AML-193 (cell line): Measurements from ENCODE around the gene DHFR.
A peak's percentile ranks its signal among the peaks of the same experiment; 100 is the strongest.

Experiments used
- DNase-seq, 2 experiments: peaks; one replicate each; lab custom pipeline; 2025; lab: John Stamatoyannopoulos, UW

DHFR gene

DNA sequence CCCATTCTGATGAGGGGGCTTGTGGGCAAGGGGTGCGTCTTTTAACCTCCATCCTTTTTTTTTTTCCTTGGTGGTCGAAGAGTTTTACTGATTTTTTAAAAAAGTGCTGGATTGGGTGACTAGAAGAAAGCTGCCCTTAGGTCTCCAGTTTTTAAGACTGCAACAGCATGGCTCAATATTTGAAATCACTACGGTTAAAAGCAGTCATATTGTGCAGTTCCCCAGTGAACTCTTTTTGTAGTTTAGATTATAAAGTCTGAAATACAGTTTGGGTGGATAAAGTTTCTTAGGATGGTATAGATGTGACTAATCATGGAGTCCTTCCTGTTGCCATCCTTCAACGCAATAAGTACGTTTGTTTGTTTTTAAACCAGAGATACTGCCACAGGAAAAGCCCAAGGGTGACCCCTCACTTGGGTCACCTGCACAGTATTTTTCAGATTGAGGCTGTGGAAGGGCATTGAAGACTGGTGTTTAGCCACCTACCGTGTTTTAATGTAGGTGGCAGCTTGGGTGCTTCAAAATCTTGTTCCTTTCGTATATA is 520 bp upstream of the DHFR start:
- no peak for DNase-seq

DNA sequence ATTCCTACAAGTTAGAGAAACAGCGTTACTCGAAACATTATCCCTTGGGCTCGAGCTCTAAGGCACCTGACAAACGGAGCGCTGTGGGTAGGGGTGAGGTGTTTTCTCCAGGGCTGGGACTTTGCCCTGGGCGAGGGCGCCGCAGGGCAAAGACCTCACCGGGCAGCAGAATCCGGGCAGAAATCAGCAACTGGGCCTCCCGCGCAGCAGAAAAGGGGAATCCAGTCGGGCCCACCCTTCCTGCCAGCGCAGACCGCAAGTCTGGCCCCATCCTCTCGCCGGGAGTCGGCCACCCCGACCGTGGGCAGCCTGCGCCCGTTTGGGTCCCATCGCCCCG is 761 bp downstream of the DHFR start:
- peak; percentile 20 to 30 for DNase-seq

DNA sequence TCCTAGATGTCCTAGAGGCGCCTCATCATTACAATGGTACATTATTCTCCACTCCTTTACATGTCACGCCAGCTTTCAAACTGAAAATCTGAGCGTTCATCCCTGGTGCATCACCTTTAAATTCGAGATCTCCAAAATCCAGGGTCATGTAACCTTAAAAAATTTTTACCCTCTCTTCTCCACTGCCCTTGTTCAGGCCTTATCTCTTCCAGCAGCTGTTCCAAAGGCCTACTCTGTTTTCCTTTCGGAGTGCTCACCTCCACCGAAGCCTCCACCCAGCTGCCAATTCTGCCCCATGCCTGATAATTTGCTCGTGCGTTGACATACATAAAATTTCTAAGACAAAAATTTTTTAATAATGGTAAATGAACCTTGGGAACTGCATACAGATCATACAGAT is 1.3 kb downstream of the DHFR start:
- no peak for DNase-seq

DNA sequence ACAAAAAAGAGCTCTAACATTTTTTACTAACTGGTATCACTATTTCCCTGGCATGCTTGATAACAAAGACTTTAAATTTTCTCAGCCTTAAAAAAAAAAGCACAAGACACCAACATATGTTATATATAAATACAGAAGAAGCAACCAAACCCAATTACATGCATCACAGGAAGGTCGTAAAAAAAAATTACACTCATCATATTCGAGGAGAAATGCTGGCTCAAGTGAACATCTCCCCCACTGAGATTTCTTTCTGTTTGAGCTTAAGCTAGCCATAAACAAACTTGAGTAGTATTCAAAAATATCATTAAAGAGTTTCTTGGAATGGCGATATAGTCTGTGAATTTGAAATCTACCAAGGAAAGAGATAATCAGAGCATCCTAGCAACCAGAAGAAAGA is 7.9 kb downstream of the DHFR start:
- no peak for DNase-seq

DNA sequence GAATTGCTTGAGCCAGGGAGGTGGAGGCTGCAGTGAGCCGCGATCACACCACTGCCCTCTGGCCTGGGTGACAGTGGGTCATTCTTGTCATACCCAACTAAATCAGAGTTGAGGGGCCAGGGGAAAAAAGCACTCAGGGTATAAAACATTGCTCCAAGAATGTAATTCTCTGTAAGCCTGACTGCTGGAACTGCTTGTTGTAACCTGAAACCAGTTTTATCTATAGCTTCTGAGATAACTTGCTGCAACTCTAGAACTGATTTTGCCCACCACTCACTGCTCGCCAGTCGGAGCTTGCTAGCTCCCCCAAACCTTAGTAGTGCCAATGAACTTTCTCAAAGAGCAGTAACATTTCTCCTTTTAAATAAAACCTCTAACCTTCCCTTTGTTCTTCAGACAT is 9.9 kb downstream of the DHFR start:
- no peak for DNase-seq

DNA sequence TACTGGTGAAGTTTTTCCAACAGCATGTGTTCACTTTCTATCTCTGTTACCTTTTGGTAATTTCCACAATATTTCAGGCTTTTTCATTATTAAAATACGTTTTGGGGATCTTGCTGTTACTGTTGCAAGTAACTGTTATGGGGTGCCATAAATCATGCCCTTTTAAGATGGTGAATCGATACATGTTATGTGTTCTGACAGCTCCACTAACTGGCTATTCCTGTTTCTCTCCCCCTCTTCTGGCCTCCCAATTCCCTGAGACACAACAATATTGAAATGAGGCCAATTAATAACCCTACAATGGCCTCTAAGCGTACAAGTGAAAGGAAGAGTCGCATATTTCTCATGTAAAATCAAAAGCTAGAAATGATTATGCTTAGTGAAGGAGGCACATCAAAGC is 13.4 kb downstream of the DHFR start:
- DNase-seq = no peak

DNA sequence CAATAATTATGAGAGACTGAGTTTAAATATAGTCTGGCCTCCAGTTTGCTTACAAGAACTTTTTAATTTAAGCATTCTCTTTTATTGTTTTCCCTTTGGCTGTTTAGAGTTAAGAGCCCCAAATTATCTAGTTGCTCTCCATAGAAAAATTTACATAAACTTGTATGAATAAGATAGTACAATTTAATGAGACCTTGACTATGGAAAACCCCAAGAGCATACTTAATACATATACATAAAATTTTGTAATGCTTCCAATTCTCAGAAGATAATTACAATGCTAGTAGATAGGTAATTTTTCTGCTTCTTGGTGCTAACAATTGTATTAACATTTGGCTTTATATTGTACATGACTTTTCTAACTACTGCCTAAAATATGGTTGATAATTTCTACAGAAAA is 20.6 kb downstream of the DHFR start:
- DNase-seq = no peak

DNA sequence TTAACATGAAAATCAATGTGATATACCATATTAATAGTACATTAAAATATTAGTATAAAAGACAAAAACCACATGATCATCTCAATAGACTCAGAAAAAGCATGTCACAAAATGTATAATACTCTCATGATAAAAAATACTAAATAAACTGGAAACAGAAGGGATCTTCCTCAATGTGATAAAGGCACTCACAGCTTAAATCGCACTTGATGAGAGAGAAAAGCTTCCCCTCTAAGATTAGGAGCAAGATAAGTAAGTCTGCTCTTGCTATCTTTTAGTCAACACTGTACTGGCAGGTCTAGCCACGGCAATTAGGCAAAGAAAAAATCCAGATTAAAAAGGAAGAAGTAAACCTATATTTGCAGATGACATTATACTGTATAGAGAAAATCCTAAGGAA is 22.1 kb downstream of the DHFR start:
- no peak for DNase-seq

DNA sequence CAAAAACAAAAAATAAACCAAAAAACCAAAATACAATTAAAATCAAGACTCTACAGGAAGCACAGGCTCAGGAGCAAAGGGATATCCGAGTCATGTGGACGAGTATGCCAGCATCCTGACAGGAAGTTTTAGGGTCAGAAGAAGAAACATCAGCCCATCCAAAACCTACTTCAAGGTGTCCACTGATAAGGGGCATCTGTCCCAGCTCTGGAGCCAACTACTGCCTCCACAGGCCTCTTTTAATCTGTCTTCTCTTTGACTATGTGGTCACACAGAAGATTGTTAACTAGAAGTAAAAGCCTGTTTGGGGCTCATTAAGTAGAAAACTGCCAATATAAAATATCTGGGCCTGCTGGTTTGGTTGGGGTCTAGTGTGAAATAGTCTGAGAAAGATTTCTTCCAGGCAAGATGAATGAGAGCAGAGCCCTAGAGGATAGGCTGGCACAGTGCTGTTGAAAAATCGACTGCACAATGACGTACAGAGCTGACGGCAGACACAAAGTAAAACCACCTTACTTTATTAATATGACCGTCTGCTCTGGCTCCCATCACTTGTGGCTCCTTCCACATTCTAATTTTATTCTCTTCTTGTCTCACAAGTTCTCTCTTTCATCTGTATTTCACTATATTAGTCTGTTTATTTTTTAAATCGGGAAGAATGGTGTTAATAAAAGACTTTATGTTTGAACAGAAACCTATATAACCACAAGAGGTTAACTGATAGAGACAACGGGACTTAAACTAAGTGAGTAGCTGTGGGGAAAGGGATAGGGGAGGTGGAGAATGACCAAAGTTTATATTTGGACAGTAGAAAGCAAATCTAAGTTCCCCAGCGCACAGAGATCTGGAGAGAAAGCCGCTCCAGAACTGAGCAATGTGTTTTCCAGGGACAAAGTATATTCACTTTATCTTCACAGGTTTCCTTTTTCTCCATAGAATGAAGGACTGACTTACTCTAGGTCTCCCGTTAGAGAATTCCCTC is 23.2 kb downstream of the DHFR start:
- no peak for DNase-seq

DNA sequence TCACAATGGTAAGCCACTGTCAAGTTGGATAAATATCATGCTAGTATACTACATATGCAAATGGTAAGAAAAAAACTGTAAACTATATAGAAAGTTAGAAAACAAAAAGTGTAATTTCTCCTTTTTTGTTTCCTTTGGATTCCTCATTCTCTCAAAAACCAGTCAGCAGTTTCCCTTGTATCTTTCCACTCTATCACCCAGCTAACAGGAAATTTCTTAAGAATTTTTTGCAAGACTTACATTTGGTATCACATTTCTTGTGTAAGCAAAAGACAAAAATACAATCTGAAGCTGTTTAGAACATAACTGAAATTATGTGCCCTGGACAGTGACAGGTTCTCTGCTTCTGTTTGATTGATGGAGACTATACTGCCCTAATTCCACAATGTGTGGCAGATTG is 25.5 kb downstream of the DHFR start:
- peak; percentile 37 to 63 for DNase-seq

DNA sequence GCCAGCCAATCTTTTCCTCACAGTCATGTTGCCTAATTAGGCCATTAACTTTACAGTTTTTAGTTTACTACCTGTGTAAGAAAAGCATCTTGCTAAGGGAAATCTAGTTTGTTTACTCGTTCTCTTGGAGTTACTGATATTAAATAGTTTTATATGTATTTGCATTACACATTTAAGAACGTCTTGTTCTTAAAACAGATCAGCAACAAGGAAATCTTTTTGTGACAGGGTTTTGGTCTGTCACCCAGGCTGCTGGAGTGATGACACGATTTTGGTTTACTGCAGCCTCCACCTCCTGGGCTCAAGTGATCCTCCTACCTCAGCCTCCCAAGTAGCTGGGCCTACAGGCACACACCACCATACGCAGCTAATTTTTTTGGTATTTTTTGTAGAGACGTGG is 29.6 kb downstream of the DHFR start:
- no peak for DNase-seq

DNA sequence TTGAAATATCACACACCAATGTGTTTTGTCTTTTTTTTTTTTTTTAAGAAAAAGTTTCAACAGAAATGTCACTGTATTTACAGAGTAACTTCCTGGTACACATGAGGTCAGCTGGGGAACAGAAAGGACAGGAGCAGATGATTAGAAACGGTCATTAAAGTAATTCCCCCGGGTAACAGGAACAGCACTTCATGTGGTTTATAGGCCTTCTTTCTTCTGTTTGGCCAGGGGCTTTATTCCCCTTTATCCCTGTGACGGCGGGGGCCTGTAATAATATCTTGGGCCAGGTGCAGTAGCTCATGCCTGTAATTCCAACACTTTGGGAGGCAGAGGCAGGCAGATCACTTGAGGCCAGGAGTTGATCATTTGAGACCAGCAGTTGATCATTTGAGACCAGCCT is 30.8 kb downstream of the DHFR start:
- no peak for DNase-seq

DNA sequence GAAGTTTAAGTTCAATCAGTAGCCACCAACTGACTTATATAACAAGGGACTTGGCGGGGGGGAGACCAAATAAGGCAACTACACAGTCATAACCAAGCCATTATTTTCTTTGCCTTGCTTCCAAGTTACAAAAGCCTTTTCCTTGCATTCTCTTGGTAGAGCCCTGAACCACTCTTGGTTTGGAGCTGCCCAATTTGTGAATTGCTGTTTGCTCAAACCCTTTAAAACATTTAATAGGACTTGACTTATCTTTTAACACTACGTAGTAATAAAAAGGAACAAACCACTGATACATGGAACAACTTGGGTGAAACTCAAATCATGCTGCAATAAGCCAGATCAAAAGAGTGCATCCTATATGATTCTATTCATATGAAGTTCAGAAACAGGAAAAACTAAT is 32.0 kb downstream of the DHFR start:
- DNase-seq = no peak

DNA sequence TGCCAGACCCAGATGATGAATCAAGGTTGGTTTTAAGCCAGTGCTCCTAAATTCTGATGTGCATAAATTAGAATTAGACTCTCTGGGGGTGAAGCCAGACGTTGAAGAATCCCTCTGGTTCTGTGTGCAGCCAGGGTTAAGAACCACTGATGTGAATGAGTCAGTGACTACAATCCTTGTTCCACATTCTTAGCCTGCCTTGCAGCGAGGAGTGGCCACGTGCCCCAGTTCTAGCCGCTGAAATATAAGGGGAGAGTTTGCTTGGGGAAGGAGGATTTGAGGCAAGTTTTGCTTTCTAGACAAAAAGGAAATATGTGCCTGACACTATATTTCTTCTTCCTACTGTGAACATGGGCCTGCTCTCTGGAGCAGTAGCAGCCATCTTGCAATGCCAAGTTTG is 34.6 kb downstream of the DHFR start:
- no peak for DNase-seq

DNA sequence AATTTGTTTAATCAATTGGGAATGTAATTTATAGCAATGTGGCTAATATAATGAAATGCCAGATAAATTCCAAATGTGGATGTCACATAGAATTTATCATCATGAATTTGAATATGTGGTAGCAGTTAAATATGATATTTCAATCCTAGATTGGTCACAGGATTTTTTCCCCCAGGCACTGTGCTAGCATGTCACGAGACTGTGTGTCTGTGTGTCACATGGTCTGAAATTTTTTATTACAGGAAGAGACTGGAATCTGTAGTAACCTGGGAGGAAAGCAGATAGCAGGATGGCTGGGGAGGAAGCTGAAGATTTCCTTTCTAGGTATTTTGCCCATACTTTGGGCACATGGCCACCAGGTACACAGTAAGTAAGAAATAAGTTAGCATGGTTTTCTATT is 35.7 kb downstream of the DHFR start:
- DNase-seq = no peak

DNA sequence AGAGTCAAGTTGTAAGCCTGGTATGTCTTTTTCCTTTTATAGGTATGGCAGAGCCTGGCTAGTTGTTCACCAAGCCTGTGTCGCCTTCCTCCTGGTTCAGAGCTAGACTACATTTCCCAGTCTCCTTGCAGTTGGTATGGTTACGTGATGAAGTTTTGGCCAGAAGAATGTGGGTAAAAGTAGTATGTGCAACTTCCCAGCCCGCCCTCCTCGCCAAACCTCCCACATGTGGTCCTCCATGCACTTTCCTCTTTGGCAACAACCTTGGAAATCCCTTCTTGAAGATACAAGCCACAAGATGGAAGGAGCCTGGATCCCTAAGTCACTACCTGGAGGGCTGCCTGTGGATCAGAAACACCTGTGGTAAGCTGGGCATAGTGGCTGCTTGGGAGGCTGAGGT is 36.3 kb downstream of the DHFR start:
- DNase-seq = no peak

DNA sequence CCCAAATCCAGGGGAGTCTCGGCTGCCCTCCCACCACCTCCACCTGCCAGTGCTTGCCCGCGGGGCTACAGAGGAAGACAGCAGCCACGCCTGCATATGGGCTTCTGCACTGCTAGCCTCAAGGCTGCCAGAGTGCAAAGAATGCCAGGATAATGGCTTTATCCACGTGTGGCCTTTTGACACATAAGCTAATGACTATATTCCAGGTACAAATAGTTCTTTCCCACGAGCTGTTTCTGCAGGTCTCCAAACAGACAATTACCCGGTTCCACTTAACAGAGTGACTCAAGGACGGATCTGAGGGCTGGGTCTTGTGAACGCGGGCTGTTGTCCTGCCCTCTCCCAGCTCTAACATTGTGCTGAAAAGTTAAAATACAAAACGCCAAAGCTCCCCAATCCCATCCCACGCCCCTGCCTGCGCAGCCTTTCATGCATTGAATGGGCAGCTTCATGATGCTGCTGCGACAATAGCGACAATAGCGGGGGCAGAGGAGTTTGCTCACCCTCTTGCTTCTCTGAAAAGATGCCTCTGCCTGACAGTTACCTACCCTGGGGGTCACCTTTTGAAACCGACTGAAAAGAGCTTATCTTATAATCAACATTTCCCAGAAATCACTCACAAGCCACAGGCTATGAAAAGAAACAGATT is 39.4 kb downstream of the DHFR start:
- no peak for DNase-seq

DNA sequence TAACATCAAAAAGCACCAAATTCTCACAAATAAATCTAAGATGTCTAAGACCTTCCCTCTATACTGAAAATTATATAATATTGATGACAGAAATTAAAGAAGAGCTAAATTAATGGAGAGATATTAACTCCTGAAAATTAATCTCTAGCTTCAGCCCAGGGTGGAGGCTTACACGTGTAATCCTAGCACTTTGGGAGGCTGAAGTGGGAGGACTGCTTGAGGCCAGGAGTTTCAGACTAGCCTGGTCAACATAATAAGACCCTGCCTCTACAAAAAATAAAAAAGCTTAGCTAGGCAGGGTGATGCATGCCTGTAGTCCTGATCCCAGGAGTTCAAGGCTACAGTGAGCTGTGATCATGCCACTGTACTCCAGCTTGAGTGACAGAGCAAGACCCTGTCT is 45.1 kb downstream of the DHFR start:
- DNase-seq = no peak

DNA sequence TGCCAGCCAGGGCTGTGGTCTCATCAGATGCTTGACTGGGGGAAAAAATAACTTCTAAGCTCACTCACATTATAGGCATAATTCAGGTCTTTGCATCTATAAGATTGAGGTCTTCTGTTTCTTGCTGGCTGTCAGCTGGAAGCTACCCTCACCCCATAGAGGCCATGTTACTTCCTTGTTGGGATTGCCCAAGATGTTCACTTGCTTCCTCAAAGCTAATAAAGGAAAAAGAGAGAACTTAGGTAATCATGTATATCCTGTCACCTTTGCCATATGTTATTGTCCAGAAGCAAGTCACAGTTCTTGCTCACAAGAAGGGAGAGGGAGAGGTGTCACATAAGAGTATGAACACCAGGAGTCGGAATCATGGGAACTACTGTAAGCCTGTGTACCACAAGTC is 46.1 kb downstream of the DHFR start:
- DNase-seq = peak; percentile 93

DNA sequence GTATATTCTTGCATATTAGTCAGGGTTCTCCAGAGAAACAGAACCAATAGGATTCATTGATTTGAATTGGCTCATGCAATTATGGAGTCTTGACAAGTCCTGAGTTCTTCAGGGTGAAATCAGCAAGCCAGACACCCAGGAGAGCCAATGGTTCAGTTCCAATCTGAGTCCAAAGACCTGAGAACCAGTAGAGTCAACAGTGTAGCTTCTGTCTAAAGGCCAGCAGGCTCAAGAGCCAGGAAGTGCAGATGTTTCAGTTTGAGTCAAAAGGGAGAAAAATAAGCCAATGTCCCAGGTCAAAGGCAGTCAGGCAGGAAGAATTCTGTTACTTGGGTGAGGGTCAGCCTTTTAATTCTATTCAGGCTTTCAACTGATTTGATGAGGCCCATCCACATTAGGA is 47.0 kb downstream of the DHFR start:
- no peak for DNase-seq

DNA sequence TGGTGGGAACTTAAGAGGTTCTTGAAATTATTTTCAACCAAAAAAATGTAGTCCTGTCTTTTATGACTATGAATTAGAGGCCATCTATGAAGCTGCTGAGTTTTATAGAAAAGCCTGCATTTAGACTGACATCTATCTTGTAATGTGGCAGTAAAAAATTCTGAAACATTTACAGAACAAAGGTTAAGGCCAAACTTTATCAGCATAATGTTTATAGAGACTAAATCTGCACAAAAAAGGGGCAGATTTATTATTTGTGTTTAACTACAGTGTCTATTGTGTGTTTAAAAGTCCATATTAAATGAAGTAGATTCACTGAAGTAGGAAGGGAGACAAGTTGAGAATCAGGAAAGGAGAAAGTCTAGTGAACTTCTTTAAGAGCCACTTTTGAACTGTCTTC is 47.4 kb downstream of the DHFR start:
- no peak for DNase-seq

DNA sequence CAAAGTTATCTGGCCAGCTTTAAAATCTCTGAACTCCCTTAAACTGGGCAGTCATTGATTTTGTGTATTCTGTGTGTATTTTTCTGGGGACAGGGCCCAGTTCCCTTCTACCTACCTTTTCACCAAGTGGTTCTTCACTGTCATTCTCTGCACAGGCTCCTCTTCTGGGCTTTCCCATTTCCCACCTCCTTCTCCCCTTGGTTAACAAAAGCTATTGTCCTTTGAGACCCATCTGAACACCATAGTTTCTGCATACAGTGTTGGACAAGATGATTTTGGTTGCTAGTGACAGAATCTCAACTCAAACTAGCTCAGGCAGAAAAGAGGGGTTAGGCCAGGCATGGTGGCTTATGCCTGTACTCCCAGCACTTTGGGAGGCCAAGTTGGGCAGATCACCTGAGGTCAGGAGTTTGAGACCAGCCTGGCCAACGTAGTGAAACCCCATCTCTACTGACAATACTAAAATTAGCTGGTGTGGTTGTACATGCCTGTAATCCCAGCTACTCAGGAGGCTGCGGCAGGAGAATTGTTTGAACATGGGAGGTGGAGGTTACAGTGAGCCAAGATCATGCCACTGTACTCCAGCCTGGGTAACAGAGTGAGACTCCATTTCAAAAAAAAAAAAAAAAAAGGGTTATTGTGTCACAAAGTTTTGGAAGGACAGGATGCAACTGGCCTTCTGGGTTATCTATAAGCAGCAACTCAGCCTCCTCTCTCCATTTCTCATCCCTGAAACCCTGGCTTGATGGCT is 53.7 kb downstream of the DHFR start:
- DNase-seq = no peak

DNA sequence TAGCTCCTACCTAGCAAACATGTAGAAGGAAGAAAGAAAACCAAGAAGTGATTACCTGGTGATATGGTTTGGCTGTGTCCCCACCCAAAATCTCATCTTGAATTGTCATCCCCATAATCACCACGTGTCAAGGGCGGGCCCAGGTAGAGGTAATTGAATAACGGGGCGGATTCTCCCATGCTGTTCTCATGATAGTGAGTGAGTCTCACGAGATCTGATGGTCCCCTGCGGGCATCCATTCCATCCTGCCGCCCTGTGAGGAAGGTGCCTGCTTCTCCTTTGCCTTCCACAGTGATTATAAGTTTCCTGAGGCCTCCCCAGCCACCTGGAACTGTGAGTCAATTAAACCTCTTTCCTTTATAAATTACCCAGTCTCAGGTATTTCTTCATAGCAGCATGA is 57.3 kb downstream of the DHFR start:
- no peak for DNase-seq
